ENCODE results near the gene SH2D2A.

SH2D2A gene

GRCh38 chr1:156803086-156803851 is 13.4 kb downstream of the SH2D2A start:
- no peak for DNase-seq (ENCODE audit: low spot score)

GRCh38 chr1:156802421-156802935 is 14.2 kb downstream of the SH2D2A start:
- DNase-seq (ENCODE audit: low spot score), result no peak

DNA sequence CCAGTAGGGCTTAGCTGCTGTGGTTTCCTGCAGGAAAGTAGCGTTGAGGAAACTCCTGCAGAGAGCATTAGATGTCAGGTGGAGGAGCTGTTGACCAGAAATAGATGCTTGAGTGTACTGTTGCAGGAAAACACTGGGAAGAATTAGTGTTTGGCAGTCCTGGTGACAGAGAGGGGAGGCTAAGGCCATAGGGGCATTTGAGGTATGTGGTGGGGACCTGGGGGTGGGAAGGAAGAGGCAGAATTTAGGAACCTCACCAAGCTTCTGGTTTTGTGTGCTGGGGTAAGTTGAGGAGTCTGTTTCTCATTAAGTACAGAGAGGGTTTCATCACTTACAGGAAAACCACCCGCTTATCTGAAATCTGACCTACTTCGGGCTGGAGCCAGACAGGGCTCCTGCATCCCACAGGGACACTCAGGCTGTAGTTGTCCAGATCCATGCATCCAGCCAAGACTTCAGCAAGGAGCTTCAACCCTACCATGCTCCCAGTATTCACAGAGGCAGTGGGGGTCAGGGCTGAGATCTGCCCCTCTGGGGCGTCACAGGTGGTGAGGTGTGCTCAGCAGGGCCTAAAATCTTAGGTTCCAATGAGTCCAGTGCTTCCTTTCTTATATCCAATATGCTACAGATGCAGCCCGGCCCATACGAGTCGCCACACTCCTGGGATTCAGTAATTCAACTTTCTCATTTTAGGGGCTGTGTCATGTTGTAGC is 15.1 kb downstream of the SH2D2A start:
- no peak for DNase-seq (ENCODE audit: low spot score)

- DNase-seq (ENCODE audit: low spot score), result peak; percentile 68
Observed at GRCh38 chr1:156797212-156797871, 19.3 kb downstream of the SH2D2A start.

GRCh38 chr1:156796340-156797097 is 20.1 kb downstream of the SH2D2A start:
- no peak for DNase-seq (ENCODE audit: low spot score)

DNA sequence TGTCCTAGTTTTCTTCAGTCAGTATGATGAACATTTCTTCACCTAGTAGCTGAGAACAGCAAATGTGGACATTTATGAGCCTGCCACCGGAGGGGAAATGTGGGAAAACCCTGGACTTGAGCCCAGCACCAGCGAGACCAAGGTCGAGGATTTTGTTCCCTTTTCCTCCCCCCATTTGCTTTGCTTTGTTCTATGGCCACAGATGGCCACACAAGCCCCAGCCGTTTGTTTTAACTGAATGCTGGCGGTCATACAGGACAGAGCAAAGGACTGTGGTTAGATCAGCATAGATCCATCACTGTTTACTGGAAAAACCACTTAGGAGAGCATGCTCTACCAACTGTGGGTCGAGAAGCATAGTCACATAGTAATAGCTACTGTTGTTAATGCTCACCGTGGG is 20.9 kb downstream of the SH2D2A start:
- DNase-seq (ENCODE audit: low spot score), result no peak

GRCh38 chr1:156795374-156795733 is 21.3 kb downstream of the SH2D2A start:
- DNase-seq (ENCODE audit: low spot score), result no peak

DNA sequence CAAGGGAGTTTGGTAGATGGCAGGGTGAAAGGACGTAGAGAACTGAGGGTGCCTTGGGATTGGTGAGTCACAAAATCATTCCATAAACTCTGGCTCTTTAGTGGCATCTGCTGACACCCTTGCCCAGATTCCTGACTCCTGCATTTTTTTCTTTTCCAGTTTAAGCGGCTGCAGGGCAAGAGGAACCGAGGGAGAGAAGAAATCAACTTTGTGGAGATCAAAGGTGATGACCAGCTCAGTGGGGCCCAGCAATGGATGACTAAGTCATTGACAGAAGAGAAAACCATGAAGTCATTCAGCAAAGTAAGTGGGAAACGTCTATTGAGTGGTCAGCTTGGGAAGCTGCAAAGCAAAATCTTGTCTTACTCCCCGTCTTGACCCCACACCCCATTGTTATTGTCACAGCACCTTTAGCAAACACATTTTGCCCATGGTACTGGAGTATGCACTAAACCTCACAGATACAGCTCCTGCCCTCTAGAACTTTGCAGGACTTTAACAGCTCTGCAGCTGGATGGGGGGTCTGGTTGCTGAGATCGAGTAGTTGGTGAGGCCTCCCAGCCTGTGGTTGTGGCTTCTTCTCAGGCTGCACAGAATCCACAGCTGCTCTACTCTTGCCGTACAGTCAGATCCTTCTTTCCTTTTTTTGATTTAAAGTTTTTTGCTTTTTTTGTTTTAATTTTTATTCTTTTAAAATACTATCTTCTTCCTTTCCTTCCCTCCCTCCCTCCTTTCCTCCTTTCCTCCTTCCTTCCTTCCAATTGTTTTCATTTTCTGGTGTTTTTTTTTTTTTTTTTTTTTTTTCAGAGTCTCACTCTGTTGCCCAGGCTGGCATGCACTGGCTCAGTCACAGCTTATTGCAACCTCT is 21.9 kb downstream of the SH2D2A start:
- no peak for DNase-seq (ENCODE audit: low spot score)

- no peak for DNase-seq (ENCODE audit: low spot score)
Observed at GRCh38 chr1:156789621-156790318, 26.9 kb downstream of the SH2D2A start.

- DNase-seq (ENCODE audit: low spot score), result no peak
Observed at GRCh38 chr1:156788136-156788535, 28.5 kb downstream of the SH2D2A start.

DNA sequence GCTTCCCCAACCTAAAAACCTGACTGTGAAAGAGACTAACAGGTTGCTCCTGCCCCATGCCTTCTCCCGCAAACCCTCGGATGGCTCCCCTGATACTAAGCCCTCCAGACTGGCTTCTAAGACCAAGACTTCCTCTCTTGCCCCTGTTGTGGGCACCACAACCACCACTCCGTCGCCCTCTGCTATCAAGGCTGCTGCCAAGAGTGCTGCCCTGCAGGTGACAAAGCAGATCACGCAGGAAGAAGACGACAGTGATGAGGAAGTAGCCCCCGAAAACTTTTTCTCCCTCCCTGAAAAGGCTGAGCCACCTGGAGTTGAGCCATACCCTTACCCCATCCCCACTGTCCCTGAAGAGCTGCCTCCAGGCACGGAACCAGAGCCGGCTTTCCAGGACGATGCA is 30.0 kb downstream of the SH2D2A start:
- DNase-seq (ENCODE audit: low spot score), result no peak

DNA sequence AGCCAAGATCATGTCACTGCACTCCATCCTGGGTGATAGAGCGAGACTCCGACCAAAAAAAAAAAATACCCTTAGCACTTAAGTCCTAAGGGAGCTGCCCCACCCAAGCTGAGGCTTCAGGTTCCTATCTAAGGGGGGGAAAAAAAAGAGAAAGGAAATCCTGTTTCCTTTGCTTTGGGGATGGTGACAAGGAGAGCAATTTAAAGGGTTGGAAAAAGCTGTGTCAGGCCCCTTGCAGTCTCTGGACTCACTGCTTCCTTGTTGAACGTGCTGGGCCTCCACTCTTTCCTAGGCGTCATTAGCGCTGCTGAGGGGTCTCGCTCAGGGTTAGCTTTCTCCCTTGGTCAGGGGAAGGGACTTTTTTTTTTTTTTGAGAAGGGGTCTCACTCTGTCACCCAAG is 31.2 kb downstream of the SH2D2A start:
- no peak for DNase-seq (ENCODE audit: low spot score)

- no peak for DNase-seq (ENCODE audit: low spot score)
Observed at GRCh38 chr1:156781585-156782186, 35.0 kb downstream of the SH2D2A start.

- no peak for DNase-seq (ENCODE audit: low spot score)
Observed at GRCh38 chr1:156777573-156777972, 39.1 kb downstream of the SH2D2A start.

DNA sequence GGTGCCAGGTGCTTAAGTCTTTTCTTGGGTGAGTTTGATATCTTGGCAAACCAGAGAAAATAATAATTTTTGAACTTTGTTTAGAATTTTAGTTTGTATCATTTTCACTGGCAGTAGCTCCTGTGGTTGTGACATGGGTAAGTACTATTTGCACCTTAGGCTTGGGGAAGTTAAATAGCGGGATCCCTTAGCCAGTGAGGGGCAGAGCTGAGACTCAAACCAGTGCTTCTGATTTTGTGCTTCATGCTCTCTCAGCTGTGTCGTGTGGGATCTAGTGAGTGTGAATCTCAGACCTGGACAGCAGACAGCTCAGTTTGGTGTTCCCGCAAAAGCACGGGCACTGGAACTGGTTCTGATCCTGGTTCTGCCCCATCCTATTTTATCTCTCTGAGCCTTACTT is 39.7 kb downstream of the SH2D2A start:
- no peak for DNase-seq (ENCODE audit: low spot score)

- DNase-seq (ENCODE audit: low spot score), result no peak
Observed at GRCh38 chr1:156775799-156776198, 40.8 kb downstream of the SH2D2A start.

- DNase-seq (ENCODE audit: low spot score), result no peak
Observed at GRCh38 chr1:156773607-156774006, 43.0 kb downstream of the SH2D2A start.

DNA sequence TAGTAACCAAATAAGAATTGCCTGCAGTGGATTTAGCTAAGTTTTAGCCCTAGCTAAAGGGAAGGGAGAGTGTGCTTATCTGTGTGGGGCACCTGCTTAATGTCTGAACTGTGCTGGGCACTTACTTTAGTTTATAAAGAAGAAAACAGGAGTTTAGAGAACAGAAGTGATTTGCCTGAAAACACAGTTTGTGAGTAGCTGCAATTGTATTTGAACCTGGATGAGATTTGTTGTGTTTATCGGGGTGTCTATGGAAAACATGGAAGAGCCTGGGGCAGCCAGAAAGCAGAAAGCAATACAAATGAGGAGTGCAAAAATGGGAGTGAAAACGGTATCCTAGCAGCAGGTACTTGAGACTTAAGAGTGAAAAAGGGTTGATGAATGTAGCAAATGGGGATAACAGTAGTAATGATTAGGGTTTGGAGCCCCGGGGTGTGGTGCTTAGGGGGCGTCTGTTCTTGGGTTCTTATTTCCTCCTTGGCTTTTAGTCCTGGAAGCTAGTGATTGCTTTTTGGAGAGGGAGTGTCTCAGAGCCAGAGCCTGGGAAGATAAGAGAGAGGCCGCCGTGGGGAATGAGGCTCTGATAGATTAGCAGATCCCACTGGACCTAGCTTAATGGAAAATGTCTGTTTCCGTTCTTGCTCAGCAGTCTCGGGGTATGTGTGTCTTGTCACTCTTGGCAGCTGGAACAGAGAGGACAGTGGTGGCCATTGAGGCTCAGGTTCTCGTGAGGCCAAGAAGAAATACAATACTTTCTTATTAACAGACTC is 43.7 kb downstream of the SH2D2A start:
- no peak for DNase-seq (ENCODE audit: low spot score)

DNA sequence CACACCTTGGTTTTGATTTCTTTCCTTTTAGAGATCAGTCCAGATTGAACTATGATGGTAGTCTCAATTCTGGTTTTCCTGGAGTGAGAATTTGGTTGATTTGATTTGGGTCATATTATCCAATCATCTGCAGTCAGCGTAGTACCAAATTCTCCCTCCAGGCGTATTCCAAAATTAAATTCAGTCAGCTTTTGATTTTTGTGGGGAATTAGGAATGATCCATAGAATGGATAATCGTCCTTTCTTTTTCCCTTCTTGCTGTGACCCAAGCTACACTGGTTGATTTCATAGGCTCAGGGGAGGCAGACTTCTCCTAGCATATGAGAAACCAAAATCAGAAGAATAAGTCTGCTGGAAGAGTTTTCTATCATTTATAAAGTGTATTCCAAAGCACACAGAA is 44.4 kb downstream of the SH2D2A start:
- no peak for DNase-seq (ENCODE audit: low spot score)

All from HuH-7 (cell line).